Glomerular endothelial cell (primary cell): ENCODE data around the gene STT3A. TPM values are rescaled to one million over a fixed set of nuclear protein-coding genes. Genes with fewer than 3 reads are reported as not detected.
A peak's percentile ranks its signal among the peaks of the same experiment; 100 is the strongest.
"Not testable (repeated sequence)": the region's sequence is repeated elsewhere in the genome, so short reads cannot be mapped to it uniquely, and the experiment has no call there.

Experiments used
- DNase-seq: peaks from one replicate; pipeline ENCODE4 v3.0.0-alpha.2; 2011; ENCODE audit warnings: low read depth, low spot score; ENCODE audit errors: extremely low read depth
- total RNA-seq: library from RNA; depleted of rRNA; stranded (reverse); fragments of >200 nt; gene quantifications from 2 replicates; pipeline ENCODE4 v1.2.3, GENCODE V29; 2015

Gene STT3A
- total RNA-seq = 152 and 171 TPM in 2 replicates

GRCh38 chr11:125592305-125593113, at the start of gene STT3A:
Gene STT3A (plus strand): TSS chr11:125592852. CDS start chr11:125595916, 3,064 bp downstream.
- DNase-seq = peak; percentile 98

DNA sequence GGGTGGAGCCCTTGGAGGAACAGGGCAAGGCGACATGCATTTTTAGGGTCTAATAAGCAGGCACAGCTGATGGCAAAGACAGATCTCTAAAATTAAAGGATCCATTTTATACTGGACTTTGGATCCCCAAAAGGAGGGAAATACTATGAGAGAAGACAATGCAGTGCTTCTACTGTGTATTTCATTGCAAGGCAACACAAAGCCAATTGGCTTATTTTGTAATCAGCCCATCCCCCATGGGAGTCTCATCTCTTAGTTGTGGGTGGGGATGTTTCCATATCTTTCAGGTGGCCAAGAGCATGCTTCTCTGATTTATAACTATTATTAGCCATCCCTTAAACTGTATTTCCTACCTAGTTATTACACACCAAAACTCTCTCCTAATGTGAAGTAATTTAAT, 41.9 kb upstream of the STT3A start:
- DNase-seq = no peak

- DNase-seq = no peak
These were observed 40.8 kb upstream of the STT3A start for GRCh38 chr11:125551835-125552342.

GRCh38 chr11:125552927-125553326, 39.7 kb upstream of the STT3A start:
- no peak for DNase-seq

DNA sequence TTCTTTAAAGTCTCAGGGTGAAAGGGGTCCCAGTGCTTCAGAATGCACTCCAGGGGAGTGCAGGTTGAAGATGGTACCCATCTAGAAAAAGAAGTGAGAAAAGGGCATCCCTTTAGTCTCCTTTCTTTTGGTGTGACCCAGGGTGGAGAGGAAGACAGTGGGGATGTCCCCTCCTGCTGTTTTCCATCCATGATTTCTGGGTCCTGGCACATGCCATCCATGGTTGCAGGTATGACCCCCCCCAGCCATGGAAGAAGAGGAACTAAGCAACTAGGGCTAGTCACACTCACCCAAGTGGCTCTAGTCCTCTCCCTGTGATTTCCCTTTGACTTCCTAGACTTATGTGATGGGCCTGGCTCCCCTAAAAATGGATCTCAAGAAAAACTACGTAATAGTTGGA, 39.3 kb upstream of the STT3A start:
- DNase-seq = no peak

DNA sequence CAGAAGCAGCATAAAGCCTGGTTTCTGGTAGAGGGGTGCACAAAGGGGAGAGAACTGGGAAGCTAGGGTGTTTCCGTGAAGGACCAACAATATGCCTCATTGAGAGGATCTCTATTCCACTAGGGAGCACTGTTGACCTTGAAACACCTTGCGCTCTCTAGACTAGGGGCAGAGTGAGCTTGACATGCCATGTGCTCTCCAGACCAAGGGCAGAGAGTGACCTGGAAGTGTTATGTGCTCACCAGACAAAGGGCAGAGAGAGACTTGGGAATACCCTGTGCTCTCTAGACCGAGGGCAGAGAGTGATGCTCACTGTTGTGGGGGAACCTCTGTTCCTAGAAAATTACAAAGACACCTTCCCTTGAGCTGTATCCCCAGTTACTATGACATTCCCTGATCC, 38.6 kb upstream of the STT3A start:
- DNase-seq = no peak

- DNase-seq = no peak
These were observed 32.8 kb upstream of the STT3A start for GRCh38 chr11:125559888-125560287.

- DNase-seq = no peak
These were observed 30.7 kb upstream of the STT3A start for GRCh38 chr11:125561924-125562323.

DNA sequence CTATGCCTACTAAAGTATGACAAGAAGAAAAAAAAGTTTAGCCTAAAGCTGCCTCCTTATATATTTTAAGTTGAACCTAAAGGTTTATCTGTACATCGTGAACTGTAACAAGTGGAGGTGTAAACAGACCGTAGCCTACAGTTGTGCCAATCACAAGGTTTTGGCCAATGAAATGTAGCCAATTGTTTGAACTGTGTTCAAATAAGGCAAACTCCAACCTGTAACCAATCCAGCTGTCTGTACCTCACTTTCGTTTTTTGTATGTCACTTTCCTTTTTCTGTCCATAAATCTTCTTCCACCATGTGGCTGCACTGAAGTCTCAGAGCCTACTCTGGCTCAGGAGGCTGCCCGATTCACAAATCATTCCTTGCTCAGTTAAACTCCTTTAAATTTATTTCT, 30.2 kb upstream of the STT3A start:
- no peak for DNase-seq

- DNase-seq = no peak
These were observed 28.3 kb upstream of the STT3A start for GRCh38 chr11:125564357-125564756.

DNA sequence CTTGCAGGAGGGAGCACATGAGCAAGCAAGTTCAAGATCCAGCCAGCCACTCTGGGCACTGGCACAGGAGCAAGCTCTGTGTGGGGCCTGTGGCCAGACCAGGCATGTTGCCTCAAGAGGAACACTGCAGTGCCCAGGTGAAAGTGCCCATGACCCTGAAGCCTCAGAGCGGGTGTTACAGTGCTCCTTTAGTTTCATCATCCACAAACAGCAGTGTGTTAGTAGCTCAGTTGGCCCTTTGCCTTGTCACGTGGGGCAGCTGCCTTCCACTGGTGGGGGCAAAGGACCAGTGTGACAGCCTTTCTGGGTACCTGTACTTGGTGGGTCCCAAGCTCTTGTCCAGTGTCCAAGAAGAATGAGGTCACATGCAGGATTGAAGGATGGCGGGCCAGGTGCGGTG, 26.4 kb upstream of the STT3A start:
- no peak for DNase-seq

GRCh38 chr11:125568970-125569914, 23.4 kb upstream of the STT3A start, which contains the start of gene EI24:
Gene EI24 (plus strand): TSS chr11:125569477. CDS start chr11:125572528, 3,051 bp downstream.
- no peak for DNase-seq

- no peak for DNase-seq
These were observed 22.6 kb upstream of the STT3A start for GRCh38 chr11:125569915-125570621.

GRCh38 chr11:125570952-125571351, 21.7 kb upstream of the STT3A start:
- no peak for DNase-seq

- DNase-seq = no peak
These were observed 19.7 kb upstream of the STT3A start for GRCh38 chr11:125572916-125573315.

- DNase-seq = not testable (repeated sequence)
These were observed 15.5 kb upstream of the STT3A start for GRCh38 chr11:125577181-125577580.

DNA sequence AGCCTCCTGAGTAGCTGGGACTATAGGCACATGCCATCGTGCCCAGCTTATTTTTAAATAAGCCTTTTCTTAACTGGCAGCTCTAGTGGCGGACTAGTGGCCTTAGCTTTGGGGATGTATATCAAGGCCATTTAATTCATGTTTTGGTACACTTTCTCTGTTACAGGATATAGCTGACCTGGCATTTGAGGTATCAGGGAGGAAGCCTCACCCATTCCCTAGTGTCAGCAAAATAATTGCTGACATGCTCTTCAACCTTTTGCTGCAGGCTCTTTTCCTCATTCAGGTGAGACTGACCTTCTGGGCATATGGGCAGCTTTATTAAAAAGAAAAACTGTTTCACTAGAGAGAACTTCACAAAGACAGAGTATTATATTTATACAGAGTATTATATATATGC, 13.9 kb upstream of the STT3A start:
- DNase-seq = no peak

GRCh38 chr11:125579811-125580210, 12.8 kb upstream of the STT3A start:
- no peak for DNase-seq

- DNase-seq = no peak
These were observed 9.2 kb upstream of the STT3A start for GRCh38 chr11:125583496-125583895.

DNA sequence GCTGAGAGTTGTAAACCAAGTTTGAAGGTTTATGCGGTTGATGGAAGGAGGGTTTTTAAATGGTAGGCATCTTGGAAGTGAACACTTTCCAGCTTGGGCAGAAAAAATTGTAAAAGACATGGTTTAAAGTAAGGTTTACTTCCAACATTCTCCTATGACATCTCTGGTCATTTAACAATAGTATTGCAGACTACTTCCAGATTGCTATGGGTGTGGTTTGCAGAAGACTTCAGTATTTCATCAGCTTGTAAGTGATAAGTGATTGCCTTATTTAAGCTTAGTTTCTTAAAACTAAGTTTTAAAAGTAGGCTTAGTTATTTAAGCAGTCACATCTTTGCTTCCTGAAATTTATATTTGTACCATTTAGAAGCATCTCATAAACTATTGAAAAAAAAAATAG, 7.2 kb upstream of the STT3A start:
- DNase-seq = no peak

GRCh38 chr11:125586623-125587022, 6.0 kb upstream of the STT3A start:
- no peak for DNase-seq
